NB4 (cell line): ENCODE data around the gene COL23A1.

Experiments
- POLR2A ChIP-seq: IDR thresholded peaks from 2 replicates; pipeline ENCODE4 v1.6.1; 2011; ENCODE audit warnings: mild to moderate bottlenecking; ENCODE audit not compliant: insufficient read length; ENCODE audit errors: extremely low read depth
- TF ChIP-seq, protein P1 (sequence below): IDR thresholded peaks from one replicate; pipeline ENCODE4 v1.5.1; 2012; ENCODE audit warnings: low read depth, low read length

DNA sequence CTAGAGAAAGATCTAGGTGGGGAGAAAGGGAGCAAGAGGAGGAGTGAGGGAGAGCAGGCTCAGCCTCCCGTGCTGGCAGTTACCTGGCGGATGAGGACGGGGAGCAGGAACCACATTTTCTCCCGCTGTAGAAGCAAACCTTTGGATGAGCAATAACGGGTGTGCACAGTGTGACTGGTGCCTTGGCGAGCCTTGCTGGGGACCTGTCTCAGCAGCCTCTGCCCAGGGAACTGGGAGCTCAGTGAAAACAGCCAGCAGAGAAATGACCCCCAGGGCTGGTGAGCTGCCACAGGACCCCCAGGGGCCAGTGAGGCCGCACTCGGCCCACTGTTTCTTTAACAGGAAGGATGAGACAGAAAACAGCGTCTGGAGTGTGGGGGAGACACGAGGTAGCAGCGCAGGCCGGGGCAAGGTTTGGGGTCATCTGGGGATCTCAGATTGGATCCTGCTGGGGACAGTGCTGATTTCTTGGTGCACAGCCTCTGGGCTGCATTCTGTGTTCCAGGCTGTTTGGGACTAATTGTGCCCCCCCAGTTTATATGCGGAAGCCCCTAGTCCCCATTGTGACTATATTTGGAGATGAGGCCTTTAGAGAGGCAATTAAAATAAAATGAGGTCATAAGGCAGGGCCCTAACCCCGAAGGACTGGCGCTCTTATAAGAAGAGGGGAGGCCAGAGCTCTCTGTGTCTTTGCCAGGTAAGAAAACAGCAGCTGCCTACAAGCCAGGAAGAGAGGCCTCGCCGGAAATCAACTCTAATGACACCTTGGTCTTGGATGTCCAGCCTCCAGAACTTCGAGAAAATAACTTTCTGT lies 238.8 kb downstream of the COL23A1 start:
- TF ChIP-seq POLR2A: no peak
- TF ChIP-seq, protein P1, sequence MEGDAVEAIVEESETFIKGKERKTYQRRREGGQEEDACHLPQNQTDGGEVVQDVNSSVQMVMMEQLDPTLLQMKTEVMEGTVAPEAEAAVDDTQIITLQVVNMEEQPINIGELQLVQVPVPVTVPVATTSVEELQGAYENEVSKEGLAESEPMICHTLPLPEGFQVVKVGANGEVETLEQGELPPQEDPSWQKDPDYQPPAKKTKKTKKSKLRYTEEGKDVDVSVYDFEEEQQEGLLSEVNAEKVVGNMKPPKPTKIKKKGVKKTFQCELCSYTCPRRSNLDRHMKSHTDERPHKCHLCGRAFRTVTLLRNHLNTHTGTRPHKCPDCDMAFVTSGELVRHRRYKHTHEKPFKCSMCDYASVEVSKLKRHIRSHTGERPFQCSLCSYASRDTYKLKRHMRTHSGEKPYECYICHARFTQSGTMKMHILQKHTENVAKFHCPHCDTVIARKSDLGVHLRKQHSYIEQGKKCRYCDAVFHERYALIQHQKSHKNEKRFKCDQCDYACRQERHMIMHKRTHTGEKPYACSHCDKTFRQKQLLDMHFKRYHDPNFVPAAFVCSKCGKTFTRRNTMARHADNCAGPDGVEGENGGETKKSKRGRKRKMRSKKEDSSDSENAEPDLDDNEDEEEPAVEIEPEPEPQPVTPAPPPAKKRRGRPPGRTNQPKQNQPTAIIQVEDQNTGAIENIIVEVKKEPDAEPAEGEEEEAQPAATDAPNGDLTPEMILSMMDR: no peak
